HK-2 (cell line): ENCODE measurements around the gene KLF7.

Source experiments
- DNase-seq: peaks from one replicate; pipeline ENCODE4 v3.0.0-alpha.2; 2018; ENCODE audit not compliant: unreplicated experiment

Gene KLF7

GRCh38 chr2:207165121-207166038, at the start of gene KLF7:
KLF7 (minus strand) TSS chr2:207165948; CDS start chr2:207165568, 380 bp downstream.
- DNase-seq: peak; percentile 34

- no peak for DNase-seq
Measured at GRCh38 chr2:207215308-207215707, 49.6 kb upstream of the KLF7 start.

GRCh38 chr2:207214446-207214845, 48.7 kb upstream of the KLF7 start:
- DNase-seq: no peak

- DNase-seq: no peak
Measured at GRCh38 chr2:207206011-207206410, 40.3 kb upstream of the KLF7 start.

GRCh38 chr2:207205173-207205957, 39.6 kb upstream of the KLF7 start:
- no peak for DNase-seq

- DNase-seq: no peak
Measured at GRCh38 chr2:207203056-207203455, 37.3 kb upstream of the KLF7 start.

- peak; percentile 14 for DNase-seq
Measured at GRCh38 chr2:207202645-207203044, 36.9 kb upstream of the KLF7 start.

GRCh38 chr2:207201416-207201815, 35.7 kb upstream of the KLF7 start:
- DNase-seq: no peak

- no peak for DNase-seq
Measured at GRCh38 chr2:207200136-207200535, 34.4 kb upstream of the KLF7 start.

- no peak for DNase-seq
Measured at GRCh38 chr2:207194028-207194427, 28.3 kb upstream of the KLF7 start.

- DNase-seq: no peak
Measured at GRCh38 chr2:207188626-207189419, 23.1 kb upstream of the KLF7 start.

GRCh38 chr2:207185372-207185771, 19.6 kb upstream of the KLF7 start:
- no peak for DNase-seq

GRCh38 chr2:207184768-207185167, 19.0 kb upstream of the KLF7 start:
- peak; percentile 18 for DNase-seq

- no peak for DNase-seq
Measured at GRCh38 chr2:207184348-207184747, 18.6 kb upstream of the KLF7 start.

- no peak for DNase-seq
Measured at GRCh38 chr2:207183506-207183905, 17.8 kb upstream of the KLF7 start.

GRCh38 chr2:207182911-207183310, 17.2 kb upstream of the KLF7 start:
- DNase-seq: no peak

GRCh38 chr2:207181526-207182274, 16.0 kb upstream of the KLF7 start:
- no peak for DNase-seq

- DNase-seq: no peak
Measured at GRCh38 chr2:207180741-207181140, 15.0 kb upstream of the KLF7 start.

GRCh38 chr2:207176247-207176646, 10.5 kb upstream of the KLF7 start:
- DNase-seq: no peak

- DNase-seq: no peak
Measured at GRCh38 chr2:207173641-207174040, 7.9 kb upstream of the KLF7 start.
